ENCODE data around the gene TMEM143.

The TMEM143 gene

DNA sequence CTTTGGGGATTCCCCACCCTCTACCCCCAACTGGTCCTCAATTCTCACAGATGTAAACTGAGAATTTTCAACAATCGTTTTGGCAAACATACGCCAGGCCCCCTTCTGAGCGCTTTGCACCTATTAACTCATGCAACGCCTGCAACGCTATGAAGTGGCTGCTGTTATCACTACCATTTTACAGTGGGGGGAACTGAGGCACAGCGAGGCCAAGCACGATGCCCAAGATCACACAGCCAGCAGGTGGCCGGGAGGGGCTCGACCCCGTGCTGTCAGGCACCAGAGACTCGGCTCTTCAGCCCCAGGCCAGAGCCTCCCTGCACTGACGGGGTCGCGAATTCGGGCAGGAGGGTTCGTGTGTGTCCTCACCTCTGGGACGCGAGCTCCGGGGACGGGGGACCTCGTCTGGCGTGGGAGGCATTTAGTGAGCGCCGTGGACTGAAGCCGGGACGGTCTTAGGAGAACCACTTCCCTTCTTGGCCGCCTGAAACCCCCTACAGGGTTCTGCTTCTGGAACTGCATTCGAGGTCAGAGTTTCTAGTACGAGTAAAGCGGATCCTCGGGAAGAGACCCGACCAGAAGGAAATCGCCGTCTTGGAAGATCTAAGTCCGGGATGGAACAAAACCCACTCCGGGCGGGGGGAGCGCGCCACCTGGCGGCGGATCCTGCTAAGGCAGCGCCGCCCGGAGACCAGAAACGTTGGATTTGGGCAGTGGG, 72.8 kb downstream of the TMEM143 start:
- peak; percentile 92 for DNase-seq

DNA sequence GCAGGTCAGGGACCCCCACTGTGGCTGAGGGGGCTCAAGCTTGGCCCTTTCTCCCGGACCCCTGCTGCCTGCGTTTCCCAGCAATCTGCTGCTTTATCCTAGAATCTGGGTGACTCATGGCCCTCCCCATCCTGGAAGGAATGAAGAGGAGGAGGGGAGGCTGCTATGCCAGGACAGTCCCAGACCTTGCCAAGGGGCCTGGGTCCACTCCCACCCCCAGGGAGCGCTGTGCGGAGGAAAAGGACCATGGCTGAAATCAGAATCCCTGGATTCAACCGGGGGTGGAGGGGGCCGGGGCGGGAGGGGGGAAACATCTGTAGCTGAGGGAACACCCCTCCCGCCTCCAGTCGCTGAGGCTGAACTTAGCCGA, 73.4 kb downstream of the TMEM143 start:
- peak; percentile 43 for DNase-seq

DNA sequence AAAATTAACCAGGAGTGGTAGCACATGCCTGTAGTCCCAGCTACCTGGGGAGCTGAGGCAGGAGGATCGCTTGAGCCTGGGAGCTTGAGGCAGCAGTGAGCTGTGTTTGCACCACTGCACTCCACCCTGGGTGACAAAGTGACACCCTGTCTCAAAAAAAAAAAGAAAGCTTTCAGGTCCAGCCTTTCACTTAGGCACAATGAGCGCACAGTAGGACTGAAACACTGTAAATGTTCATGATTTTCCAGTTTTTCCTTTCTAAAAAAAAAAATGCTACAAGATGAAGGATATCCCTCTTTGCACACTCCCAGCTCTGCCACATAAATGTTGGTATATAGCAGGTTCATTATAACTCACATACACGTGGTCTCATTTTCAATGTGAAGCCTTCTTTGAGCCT, 76.0 kb downstream of the TMEM143 start:
- no peak for DNase-seq

DNA sequence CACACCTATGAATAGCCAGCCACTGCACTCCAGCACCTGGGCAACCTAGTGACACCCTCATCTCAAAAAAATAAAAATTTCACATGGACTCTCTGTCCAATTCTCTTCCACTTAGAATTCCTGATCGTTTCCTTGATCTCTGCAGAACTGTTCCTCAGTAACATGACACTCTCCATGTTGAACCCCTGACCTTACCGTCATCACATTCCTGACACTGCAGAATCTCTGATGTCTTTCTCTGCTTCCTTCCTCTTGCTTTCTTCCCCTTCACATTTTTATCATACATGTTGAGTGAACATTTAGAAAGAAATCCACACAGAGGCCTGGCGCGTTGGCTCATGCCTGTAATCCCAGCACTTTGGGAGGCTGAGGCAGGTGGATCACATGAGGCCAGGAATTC, 78.8 kb downstream of the TMEM143 start:
- DNase-seq, result no peak

DNA sequence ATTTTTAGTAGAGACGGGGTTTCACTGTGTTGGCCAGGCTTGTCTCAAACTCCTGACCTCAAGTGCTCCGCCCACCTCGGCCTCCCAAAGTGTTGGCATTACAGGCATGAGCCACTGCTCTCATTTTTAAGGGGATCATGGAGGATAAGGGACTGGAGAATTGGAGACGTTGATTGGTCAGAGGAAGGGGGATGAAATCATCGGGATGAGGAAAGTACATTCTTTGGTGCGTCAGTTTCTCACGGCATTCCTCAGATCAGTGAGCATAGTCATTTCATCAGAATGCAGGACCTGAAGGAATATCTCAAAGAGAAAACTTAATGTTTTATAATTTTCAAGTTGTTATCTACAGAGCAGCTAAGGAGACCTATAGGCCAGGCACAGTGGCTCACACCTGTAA, 79.8 kb downstream of the TMEM143 start:
- no peak for DNase-seq
